SK-N-SH (cell line): ENCODE results near the gene MRPL24.
A peak's percentile ranks its signal among the peaks of the same experiment; 100 is the strongest.

Experiments
- EZH2phosphoT487 ChIP-seq: fragments of 200-600 bp; sonication (generic); IDR thresholded peaks from 2 replicates; pipeline ENCODE4 v1.6.1; 2017; ENCODE audit warnings: low read depth, mixed run types, mild to moderate bottlenecking, antibody characterized with exemption, moderate library complexity, borderline replicate concordance
- FOXM1 ChIP-seq: IDR thresholded peaks from 2 replicates; pipeline ENCODE4 v1.4.0; 2012; ENCODE audit warnings: low read depth, mild to moderate bottlenecking
- GABPA ChIP-seq: IDR thresholded peaks from 2 replicates; pipeline ENCODE4 v1.4.0; 2012; ENCODE audit warnings: low read depth, mild to moderate bottlenecking
- JUND ChIP-seq: IDR thresholded peaks from 2 replicates; pipeline ENCODE4 v1.4.0; 2012
- NRF1 ChIP-seq: IDR thresholded peaks from 2 replicates; pipeline ENCODE4 v1.6.1; 2012; ENCODE audit warnings: low read depth, mild to moderate bottlenecking, low read length
- POLR2AphosphoS5 ChIP-seq: IDR thresholded peaks from 2 replicates; pipeline ENCODE4 v1.6.1; 2012; ENCODE audit warnings: low read depth, low read length
- RAD21 ChIP-seq: IDR thresholded peaks from 2 replicates; pipeline ENCODE4 v1.6.1; 2012; ENCODE audit warnings: mild to moderate bottlenecking, low read length
- RFX5 ChIP-seq: IDR thresholded peaks from 2 replicates; pipeline ENCODE4 v1.6.1; 2012; ENCODE audit warnings: mild to moderate bottlenecking, improper control_type of control experiment, low read length
- SIN3A ChIP-seq: IDR thresholded peaks from 2 replicates; pipeline ENCODE4 v1.6.1; 2012; ENCODE audit warnings: low read depth, mild to moderate bottlenecking, low read length, moderate library complexity, borderline replicate concordance
- TCF12 ChIP-seq: IDR thresholded peaks from 2 replicates; pipeline ENCODE4 v1.4.0; 2012
- USF2 ChIP-seq: fragments of 150-350 bp; IDR thresholded peaks from 2 replicates; pipeline ENCODE4 v1.6.1; 2017; ENCODE audit warnings: antibody characterized with exemption, low read length, low read depth, borderline replicate concordance
- YY1 ChIP-seq: IDR thresholded peaks from 2 replicates; pipeline ENCODE4 v1.4.0; 2012; ENCODE audit warnings: low read depth, mild to moderate bottlenecking
- TF ChIP-seq, protein P1 (sequence below): fragments of 200-600 bp; sonication (generic); IDR thresholded peaks from 2 replicates; pipeline ENCODE4 v1.6.1; 2017; ENCODE audit warnings: antibody characterized with exemption, mild to moderate bottlenecking, moderate library complexity

GRCh38 chr1:156709757-156710489, 31.0 kb downstream of the MRPL24 start:
- TF ChIP-seq POLR2AphosphoS5 (no peak; the same call in none of the 2 replicates), SIN3A (peak; percentile 55; the same call in 1 of the 2 replicates), GABPA (no peak), JUND (no peak), RAD21 (no peak), EZH2phosphoT487 (no peak), RFX5 (no peak), YY1 (no peak), USF2 (no peak), FOXM1 (no peak), TCF12 (peak; percentile 91), NRF1 (no peak)
- TF ChIP-seq, protein P1, sequence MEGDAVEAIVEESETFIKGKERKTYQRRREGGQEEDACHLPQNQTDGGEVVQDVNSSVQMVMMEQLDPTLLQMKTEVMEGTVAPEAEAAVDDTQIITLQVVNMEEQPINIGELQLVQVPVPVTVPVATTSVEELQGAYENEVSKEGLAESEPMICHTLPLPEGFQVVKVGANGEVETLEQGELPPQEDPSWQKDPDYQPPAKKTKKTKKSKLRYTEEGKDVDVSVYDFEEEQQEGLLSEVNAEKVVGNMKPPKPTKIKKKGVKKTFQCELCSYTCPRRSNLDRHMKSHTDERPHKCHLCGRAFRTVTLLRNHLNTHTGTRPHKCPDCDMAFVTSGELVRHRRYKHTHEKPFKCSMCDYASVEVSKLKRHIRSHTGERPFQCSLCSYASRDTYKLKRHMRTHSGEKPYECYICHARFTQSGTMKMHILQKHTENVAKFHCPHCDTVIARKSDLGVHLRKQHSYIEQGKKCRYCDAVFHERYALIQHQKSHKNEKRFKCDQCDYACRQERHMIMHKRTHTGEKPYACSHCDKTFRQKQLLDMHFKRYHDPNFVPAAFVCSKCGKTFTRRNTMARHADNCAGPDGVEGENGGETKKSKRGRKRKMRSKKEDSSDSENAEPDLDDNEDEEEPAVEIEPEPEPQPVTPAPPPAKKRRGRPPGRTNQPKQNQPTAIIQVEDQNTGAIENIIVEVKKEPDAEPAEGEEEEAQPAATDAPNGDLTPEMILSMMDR: no peak
